Measurements from ENCODE around the gene TMEM253.

TMEM253 gene

DNA sequence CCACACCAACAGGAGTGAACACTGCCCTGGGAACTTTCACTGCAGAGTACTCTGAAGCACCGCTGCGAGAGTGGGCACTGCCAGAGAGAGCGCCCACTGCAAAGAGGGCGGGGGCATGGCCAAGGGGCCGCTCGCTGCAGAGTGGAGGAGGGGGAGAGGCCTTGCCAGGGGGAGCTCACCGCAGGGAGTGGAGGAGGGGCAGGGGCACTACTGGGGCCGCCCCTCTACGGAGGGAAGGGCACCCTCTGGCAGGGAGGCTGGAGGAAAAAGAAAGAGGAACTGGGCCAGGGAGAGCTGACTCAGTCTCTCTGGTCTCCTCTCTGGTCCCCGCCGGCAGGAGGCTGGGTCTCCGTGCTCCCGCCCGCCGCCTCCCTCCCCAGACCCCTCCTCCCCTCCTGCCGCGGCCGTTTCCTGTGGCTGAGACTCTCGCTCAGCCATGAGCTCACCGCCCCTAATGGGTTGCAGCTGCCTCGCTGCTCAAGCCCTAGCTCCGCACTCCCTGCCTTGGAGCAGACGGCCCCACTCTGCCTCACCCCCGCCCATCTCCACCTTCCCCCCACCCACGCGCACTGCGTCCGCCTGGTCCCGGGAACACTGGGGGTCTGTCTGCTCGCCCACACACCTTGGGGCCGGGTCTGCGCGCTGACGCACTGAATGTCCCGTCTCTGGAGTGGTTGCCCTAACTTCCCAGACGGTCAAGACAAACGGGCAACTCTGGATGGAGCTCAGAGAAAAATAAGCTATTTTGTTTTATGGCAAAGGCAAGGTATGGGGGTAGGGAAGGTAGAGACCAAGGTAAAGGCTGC, 29.4 kb upstream of the TMEM253 start (continued):
- TF ChIP-seq ZFHX2 (tag by site-specific recombination; conservative IDR thresholded peaks at IDR 0.05) (peak; percentile 95), ZEB2 (tag by site-specific recombination; IDR thresholded peaks at IDR 0.05) (peak; percentile 67; the same call in 1 of the 2 replicates), PRDM1 (tag by site-specific recombination; IDR thresholded peaks at IDR 0.05) (peak; percentile 90), ZNF530 (tag by site-specific recombination; IDR thresholded peaks at IDR 0.05; ENCODE audit: low read depth) (no peak), ZNF211 (tag by site-specific recombination; IDR thresholded peaks at IDR 0.05; ENCODE audit: low read depth) (no peak), ZNF362 (tag by site-specific recombination; IDR thresholded peaks at IDR 0.05) (no peak), ZNF843 (tag by site-specific recombination; IDR thresholded peaks at IDR 0.05) (0 out of 2 replicates have a peak, but pooled peaks have one; percentile 14), SP3 (tag by site-specific recombination; IDR thresholded peaks at IDR 0.05) (peak; percentile 86), ZNF146 (tag by site-specific recombination; IDR thresholded peaks at IDR 0.05) (peak; percentile 4; the same call in 1 of the 2 replicates), ZNF529 (tag by site-specific recombination; IDR thresholded peaks at IDR 0.05; ENCODE audit: insufficient replicate concordance) (no peak), ZBTB26 (tag by site-specific recombination; optimal IDR thresholded peaks at IDR 0.05) (peak; percentile 80), ZNF10 (tag by site-specific recombination; IDR thresholded peaks at IDR 0.05) (no peak), ZNF555 (tag by site-specific recombination; conservative IDR thresholded peaks at IDR 0.05) (no peak), ZNF114 (tag by site-specific recombination; IDR thresholded peaks at IDR 0.05) (no peak), ZNF449 (tag by site-specific recombination; IDR thresholded peaks at IDR 0.05) (0 out of 2 replicates have a peak, but pooled peaks have one; percentile 13), ZNF549 (tag by site-specific recombination; IDR thresholded peaks at IDR 0.05) (no peak), ZBTB10 (tag by site-specific recombination; IDR thresholded peaks at IDR 0.05) (peak; percentile 66; the same call in 1 of the 2 replicates), ZNF561 (tag by site-specific recombination; IDR thresholded peaks at IDR 0.05; ENCODE audit: borderline replicate concordance) (0 out of 2 replicates have a peak, but pooled peaks have one; percentile 53), ZFP41 (tag by site-specific recombination; IDR thresholded peaks at IDR 0.05; ENCODE audit: borderline replicate concordance) (no peak), TRIM28 (IDR thresholded peaks at IDR 0.05; ENCODE audit: borderline replicate concordance, low read length) (no peak), HOXD13 (CRISPR knock-in tag; IDR thresholded peaks at IDR 0.05; ENCODE audit: borderline replicate concordance) (no peak), ZNF571 (tag by site-specific recombination; IDR thresholded peaks at IDR 0.05) (no peak), ZNF184 (tag by site-specific recombination; IDR thresholded peaks at IDR 0.05) (no peak), ZNF37A (tag by site-specific recombination; IDR thresholded peaks at IDR 0.05) (no peak)
- TF ChIP-seq, protein P1, sequence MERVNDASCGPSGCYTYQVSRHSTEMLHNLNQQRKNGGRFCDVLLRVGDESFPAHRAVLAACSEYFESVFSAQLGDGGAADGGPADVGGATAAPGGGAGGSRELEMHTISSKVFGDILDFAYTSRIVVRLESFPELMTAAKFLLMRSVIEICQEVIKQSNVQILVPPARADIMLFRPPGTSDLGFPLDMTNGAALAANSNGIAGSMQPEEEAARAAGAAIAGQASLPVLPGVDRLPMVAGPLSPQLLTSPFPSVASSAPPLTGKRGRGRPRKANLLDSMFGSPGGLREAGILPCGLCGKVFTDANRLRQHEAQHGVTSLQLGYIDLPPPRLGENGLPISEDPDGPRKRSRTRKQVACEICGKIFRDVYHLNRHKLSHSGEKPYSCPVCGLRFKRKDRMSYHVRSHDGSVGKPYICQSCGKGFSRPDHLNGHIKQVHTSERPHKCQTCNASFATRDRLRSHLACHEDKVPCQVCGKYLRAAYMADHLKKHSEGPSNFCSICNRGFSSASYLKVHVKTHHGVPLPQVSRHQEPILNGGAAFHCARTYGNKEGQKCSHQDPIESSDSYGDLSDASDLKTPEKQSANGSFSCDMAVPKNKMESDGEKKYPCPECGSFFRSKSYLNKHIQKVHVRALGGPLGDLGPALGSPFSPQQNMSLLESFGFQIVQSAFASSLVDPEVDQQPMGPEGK (tag by site-specific recombination; IDR thresholded peaks at IDR 0.05) = peak; percentile 85
- TF ChIP-seq, protein P2, sequence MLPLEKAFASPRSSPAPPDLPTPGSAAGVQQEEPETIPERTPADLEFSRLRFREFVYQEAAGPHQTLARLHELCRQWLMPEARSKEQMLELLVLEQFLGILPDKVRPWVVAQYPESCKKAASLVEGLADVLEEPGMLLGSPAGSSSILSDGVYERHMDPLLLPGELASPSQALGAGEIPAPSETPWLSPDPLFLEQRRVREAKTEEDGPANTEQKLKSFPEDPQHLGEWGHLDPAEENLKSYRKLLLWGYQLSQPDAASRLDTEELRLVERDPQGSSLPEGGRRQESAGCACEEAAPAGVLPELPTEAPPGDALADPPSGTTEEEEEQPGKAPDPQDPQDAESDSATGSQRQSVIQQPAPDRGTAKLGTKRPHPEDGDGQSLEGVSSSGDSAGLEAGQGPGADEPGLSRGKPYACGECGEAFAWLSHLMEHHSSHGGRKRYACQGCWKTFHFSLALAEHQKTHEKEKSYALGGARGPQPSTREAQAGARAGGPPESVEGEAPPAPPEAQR (tag by site-specific recombination; IDR thresholded peaks at IDR 0.05) = no peak
- TF ChIP-seq, protein P3, sequence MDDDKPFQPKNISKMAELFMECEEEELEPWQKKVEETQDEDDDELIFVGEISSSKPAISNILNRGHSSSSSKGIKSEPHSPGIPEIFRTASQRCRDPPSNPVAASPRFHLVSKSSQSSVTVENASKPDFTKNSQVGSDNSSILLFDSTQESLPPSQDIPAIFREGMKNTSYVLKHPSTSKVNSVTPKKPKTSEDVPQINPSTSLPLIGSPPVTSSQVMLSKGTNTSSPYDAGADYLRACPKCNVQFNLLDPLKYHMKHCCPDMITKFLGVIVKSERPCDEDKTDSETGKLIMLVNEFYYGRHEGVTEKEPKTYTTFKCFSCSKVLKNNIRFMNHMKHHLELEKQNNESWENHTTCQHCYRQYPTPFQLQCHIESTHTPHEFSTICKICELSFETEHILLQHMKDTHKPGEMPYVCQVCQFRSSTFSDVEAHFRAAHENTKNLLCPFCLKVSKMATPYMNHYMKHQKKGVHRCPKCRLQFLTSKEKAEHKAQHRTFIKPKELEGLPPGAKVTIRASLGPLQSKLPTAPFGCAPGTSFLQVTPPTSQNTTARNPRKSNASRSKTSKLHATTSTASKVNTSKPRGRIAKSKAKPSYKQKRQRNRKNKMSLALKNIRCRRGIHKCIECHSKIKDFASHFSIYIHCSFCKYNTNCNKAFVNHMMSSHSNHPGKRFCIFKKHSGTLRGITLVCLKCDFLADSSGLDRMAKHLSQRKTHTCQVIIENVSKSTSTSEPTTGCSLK (tag by site-specific recombination; IDR thresholded peaks at IDR 0.05) = no peak

All from HEK293 (cell line).